Dermis blood vessel endothelial cell (primary cell): ENCODE results near the gene FANCB. TPM values are rescaled to one million over a fixed set of nuclear protein-coding genes. Genes with fewer than 3 reads are reported as not detected.
A peak's percentile ranks its signal among the peaks of the same experiment; 100 is the strongest.

Experiments used
- DNase-seq: peaks from one replicate; pipeline ENCODE4 v3.0.0; 2010
- total RNA-seq: library from RNA; depleted of rRNA; stranded (reverse); fragments of >200 nt; gene quantifications from 2 replicates; pipeline ENCODE4 v1.2.3, GENCODE V29; 2014

The FANCB gene
- total RNA-seq, 1 donor from 2014 or later: 5.1 TPM

- DNase-seq: peak; percentile 1
Measured at GRCh38 chrX:14832586-14832985, 40.3 kb downstream of the FANCB start.

- no peak for DNase-seq
Measured at GRCh38 chrX:14832151-14832550, 40.7 kb downstream of the FANCB start.

GRCh38 chrX:14829643-14830042 lies 43.2 kb downstream of the FANCB start:
- DNase-seq: no peak

GRCh38 chrX:14826319-14826718 lies 46.5 kb downstream of the FANCB start:
- no peak for DNase-seq

- DNase-seq: no peak
Measured at GRCh38 chrX:14825851-14826250, 47.0 kb downstream of the FANCB start.

- DNase-seq: no peak
Measured at GRCh38 chrX:14819769-14820168, 53.1 kb downstream of the FANCB start.

GRCh38 chrX:14817571-14817970 lies 55.3 kb downstream of the FANCB start:
- DNase-seq: no peak

GRCh38 chrX:14802943-14803710 lies 69.7 kb downstream of the FANCB start:
- DNase-seq: no peak

- no peak for DNase-seq
Measured at GRCh38 chrX:14801136-14801535, 71.7 kb downstream of the FANCB start.

GRCh38 chrX:14798805-14799397 lies 74.0 kb downstream of the FANCB start:
- DNase-seq: no peak

Other genes with a start within 250 kb of the FANCB start
- gene MOSPD2, start 352 bp upstream of the FANCB start, total RNA-seq: 18.8 and 23.7 TPM in 2 replicates